Vagina (tissue), 2 donors: ENCODE data around the gene NDUFV3. TPM values are rescaled to one million over a fixed set of nuclear protein-coding genes. Genes with fewer than 3 reads are reported as not detected.
"Not testable (repeated sequence)": the region's sequence is repeated elsewhere in the genome, so short reads cannot be mapped to it uniquely, and the experiment has no call there.

ENCODE experiments used
- DNase-seq, 2 donors: peaks; one replicate each; pipeline ENCODE4 v3.0.0-alpha.2; 2017; ENCODE audit errors: extremely low spot score in 2 of 2
- H3K27ac ChIP-seq: fragments of 200-600 bp; sonication (generic); one replicate; pipeline ENCODE4 v1.5.1; 2019
- H3K27me3 ChIP-seq: fragments of 200-600 bp; sonication (generic); one replicate; pipeline ENCODE4 v1.5.1; 2019
- H3K36me3 ChIP-seq, 2 donors: fragments of 200-600 bp; sonication (generic); one replicate each; pipeline ENCODE4 v1.5.1; 2017 to 2019
- H3K4me1 ChIP-seq: fragments of 200-600 bp; sonication (generic); one replicate; pipeline ENCODE4 v1.5.1; 2019
- H3K4me3 ChIP-seq, 2 donors: fragments of 200-600 bp; sonication (generic); 1 replicate in 1 of 2; 2 replicates in 1 of 2; pipeline ENCODE4 v1.5.1; 2016 to 2019
- H3K9me3 ChIP-seq: fragments of 200-600 bp; sonication (generic); one replicate; pipeline ENCODE4 v1.5.1; 2019
- POLR2A ChIP-seq, 2 donors: fragments of 450-650 bp; IDR thresholded peaks; one replicate each; pipeline ENCODE4 v1.6.1; 2017; ENCODE audit warnings: antibody characterized with exemption in 2 of 2, mild to moderate bottlenecking in 2 of 2, moderate library complexity in 2 of 2
- POLR2AphosphoS5 ChIP-seq, 2 donors: sonication (generic); formaldehyde crosslinking; IDR thresholded peaks; one replicate each; pipeline ENCODE4 v1.9.0; 2017; ENCODE audit warnings: antibody characterized with exemption in 2 of 2, mild to moderate bottlenecking in 2 of 2, low read depth in 1 of 2; ENCODE audit not compliant: insufficient read depth in 1 of 2
- intact Hi-C: fragments of 100-400 bp; cut with DNase I; formaldehyde crosslinking; loops from one replicate; pipeline ENCODE4 v1.15.1; 2023
- total RNA-seq: library from RNA; depleted of rRNA; stranded (reverse); fragments of >200 nt; gene quantifications from one replicate; pipeline ENCODE4 v1.2.3, GENCODE V29; 2016
- TF ChIP-seq, protein P1 (sequence below), 3 experiments: fragments of 450-650 bp in 2 of 3; fragments of 200-600 bp in 1 of 3; sonication (generic) in 1 of 3; IDR thresholded peaks; one replicate each; pipeline ENCODE4 v1.5.1; 2017 to 2019; ENCODE audit warnings: antibody characterized with exemption in 3 of 3, mild to moderate bottlenecking in 2 of 3, moderate library complexity in 2 of 3

NDUFV3 gene
- total RNA-seq, 1 donor from 2014 or later = 48.4 TPM

DNA sequence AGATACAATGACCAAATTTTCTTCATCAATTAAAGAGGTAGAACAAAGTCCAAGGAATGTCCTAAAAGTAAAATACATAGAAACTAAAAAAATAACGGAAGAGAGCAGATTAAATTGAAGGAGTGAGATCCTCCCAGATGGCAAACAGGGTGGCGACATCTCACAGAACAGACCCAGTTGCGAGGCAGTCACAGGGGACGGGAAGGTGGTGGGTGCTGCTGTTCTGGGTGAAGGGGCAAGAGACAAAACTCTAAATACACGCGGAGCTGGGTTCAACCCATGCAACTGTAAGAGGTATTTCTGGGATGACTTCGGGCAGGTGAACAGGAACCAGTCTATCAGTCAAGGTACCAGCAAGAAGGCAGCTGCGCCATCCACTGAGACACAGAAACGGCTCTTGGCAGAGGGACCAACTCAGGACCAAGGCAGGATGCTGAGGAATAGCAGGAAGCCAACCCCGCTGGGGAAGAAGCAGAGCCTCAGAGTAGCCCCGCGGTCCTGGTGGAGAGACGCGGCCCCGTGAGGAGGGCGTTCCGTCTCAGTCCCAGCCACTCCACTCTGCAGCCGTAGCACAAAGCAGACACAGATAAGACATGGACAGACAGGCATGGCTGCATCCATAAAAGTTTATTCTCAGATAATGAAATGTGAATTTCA, 45.9 kb upstream of the NDUFV3 start:
- intact Hi-C loops = no loop called here
- Histone ChIP-seq H3K36me3 (peaks cover 0 to 51% of the 10 kb centered on the region in 2 donors), H3K27ac (no peak overlapping the region), H3K4me1 (no peaks in the 10 kb centered on the region), H3K27me3 (no peaks in the 10 kb centered on the region), H3K9me3 (no peaks in the 10 kb centered on the region), H3K4me3 (no peak overlapping the region)
- TF ChIP-seq POLR2A (IDR thresholded peaks at IDR 0.05) = no peak
- no peak for DNase-seq

DNA sequence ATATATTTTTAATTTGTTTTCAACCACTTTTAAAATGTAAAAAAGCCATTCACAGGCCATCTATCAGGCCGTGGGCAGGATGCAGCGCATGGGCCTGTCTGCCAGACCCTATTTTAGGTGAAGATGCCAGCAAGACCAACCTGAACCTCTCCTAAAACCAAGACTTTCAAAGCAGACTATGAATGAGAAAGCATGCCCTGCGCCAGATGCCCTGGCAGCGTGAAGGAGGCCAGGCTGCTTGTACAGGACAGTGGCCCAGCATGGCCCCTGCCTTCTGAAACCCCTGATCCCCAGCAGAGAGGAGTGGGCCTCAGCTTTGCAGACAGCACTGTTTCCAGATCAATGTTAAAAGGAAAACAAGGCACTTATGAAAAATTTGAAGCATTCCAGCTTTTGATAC, 45.4 kb upstream of the NDUFV3 start:
- intact Hi-C loops = no loop called here
- Histone ChIP-seq H3K4me3 (no peak overlapping the region), H3K36me3 (peaks cover 0 to 54% of the 10 kb centered on the region in 2 donors), H3K27me3 (no peaks in the 10 kb centered on the region), H3K27ac (no peak overlapping the region), H3K9me3 (no peaks in the 10 kb centered on the region), H3K4me1 (no peaks in the 10 kb centered on the region)
- TF ChIP-seq, protein P1, sequence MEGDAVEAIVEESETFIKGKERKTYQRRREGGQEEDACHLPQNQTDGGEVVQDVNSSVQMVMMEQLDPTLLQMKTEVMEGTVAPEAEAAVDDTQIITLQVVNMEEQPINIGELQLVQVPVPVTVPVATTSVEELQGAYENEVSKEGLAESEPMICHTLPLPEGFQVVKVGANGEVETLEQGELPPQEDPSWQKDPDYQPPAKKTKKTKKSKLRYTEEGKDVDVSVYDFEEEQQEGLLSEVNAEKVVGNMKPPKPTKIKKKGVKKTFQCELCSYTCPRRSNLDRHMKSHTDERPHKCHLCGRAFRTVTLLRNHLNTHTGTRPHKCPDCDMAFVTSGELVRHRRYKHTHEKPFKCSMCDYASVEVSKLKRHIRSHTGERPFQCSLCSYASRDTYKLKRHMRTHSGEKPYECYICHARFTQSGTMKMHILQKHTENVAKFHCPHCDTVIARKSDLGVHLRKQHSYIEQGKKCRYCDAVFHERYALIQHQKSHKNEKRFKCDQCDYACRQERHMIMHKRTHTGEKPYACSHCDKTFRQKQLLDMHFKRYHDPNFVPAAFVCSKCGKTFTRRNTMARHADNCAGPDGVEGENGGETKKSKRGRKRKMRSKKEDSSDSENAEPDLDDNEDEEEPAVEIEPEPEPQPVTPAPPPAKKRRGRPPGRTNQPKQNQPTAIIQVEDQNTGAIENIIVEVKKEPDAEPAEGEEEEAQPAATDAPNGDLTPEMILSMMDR (IDR thresholded peaks at IDR 0.05) = no peak
- TF ChIP-seq POLR2AphosphoS5 (IDR thresholded peaks at IDR 0.05; ENCODE audit: insufficient read depth in 1 of 2, low read depth in 1 of 2) (no peak), POLR2A (IDR thresholded peaks at IDR 0.05) (no peak)
- DNase-seq = no peak

DNA sequence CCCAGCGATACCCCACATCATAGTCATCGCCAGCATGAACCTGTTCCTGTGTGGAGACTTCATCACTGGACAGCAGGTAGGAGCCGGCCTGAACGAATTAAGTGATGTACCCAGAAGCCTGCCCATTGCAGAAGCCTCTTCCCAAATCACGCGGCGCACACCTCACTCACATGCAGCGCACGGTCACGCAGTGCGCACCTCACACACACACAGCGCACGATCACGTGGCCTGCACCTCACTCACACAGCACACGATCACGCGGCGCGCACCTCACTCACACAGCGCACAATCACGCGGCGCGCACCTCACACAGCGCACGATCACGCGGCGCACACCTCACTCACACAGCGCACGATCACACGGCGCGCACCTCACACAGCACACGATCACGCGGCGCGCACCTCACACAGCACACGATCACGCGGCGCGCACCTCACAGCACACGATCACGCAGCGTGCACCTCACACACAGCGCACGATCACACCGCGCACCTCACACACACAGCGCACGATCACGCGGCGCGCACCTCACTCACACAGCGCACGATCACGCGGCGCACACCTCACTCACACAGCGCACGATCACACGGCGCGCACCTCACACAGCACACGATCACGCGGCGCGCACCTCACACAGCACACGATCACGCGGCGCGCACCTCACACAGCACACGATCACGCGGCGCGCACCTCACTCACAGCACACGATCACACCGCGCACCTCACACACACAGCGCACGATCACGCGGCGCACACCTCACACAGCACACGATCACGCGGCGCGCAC, 44.8 kb upstream of the NDUFV3 start:
- H3K9me3 ChIP-seq, H3K27ac ChIP-seq, H3K27me3 ChIP-seq, H3K4me3 ChIP-seq, DNase-seq, intact Hi-C loops, H3K4me1 ChIP-seq: not testable (repeated sequence)
- peaks cover 0 to 60% of the 10 kb centered on the region in 2 donors for H3K36me3 ChIP-seq

GRCh38 chr21:42848932-42849758, 44.0 kb upstream of the NDUFV3 start:
- H3K4me3 ChIP-seq = no peak overlapping the region
- H3K27ac ChIP-seq = no peak overlapping the region
- intact Hi-C loops = no loop called here
- TF ChIP-seq POLR2A (IDR thresholded peaks at IDR 0.05) (no peak), POLR2AphosphoS5 (IDR thresholded peaks at IDR 0.05; ENCODE audit: insufficient read depth in 1 of 2, low read depth in 1 of 2) (no peak)
- TF ChIP-seq, protein P1 (IDR thresholded peaks at IDR 0.05) = no peak
- H3K4me1 ChIP-seq = no peaks in the 10 kb centered on the region
- H3K36me3 ChIP-seq = peaks cover 0 to 68% of the 10 kb centered on the region in 2 donors
- no peaks in the 10 kb centered on the region for H3K27me3 ChIP-seq
- H3K9me3 ChIP-seq = no peaks in the 10 kb centered on the region
- DNase-seq = no peak

- TF ChIP-seq POLR2A (IDR thresholded peaks at IDR 0.05) (no peak), POLR2AphosphoS5 (IDR thresholded peaks at IDR 0.05; ENCODE audit: insufficient read depth in 1 of 2, low read depth in 1 of 2) (no peak)
- TF ChIP-seq, protein P1 (IDR thresholded peaks at IDR 0.05) = no peak
- peaks cover 0 to 73% of the 10 kb centered on the region in 2 donors for H3K36me3 ChIP-seq
Observed at GRCh38 chr21:42849759-42850412, 43.2 kb upstream of the NDUFV3 start.

More at GRCh38 chr21:42849759-42850412, 43.2 kb upstream of the NDUFV3 start:
- Histone ChIP-seq H3K9me3 (no peaks in the 10 kb centered on the region), H3K27ac (no peak overlapping the region), H3K27me3 (no peaks in the 10 kb centered on the region), H3K4me1 (no peaks in the 10 kb centered on the region), H3K4me3 (no peak overlapping the region)
- no peak for DNase-seq
- intact Hi-C loops = no loop called here
